RWPE2 (cell line): ENCODE data around the gene LIN7A.

Experiments used
- ATAC-seq: fragments of 200-7000 bp; cut with Tn5 transposase; 3 replicates; pipeline ENCODE4 v1.9.1; 2021; ENCODE audit warnings: low read depth
- DNase-seq: peaks from one replicate; pipeline ENCODE4 v3.0.0-alpha.2; 2020; ENCODE audit warnings: low spot score
- H3K27ac ChIP-seq: fragments of 450-650 bp; 2 replicates; pipeline ENCODE4 v1.5.1; 2017; ENCODE audit warnings: mild to moderate bottlenecking; ENCODE audit not compliant: poor library complexity, severe bottlenecking
- H3K27me3 ChIP-seq: fragments of 250-450 bp; sonication (Bioruptor Pico); 2 replicates; pipeline ENCODE4 v1.5.1; 2021; ENCODE audit warnings: mild to moderate bottlenecking, moderate library complexity; ENCODE audit not compliant: insufficient read depth, poor library complexity, severe bottlenecking
- H3K36me3 ChIP-seq: fragments of 250-450 bp; sonication (Bioruptor Pico); 2 replicates; pipeline ENCODE4 v1.5.1; 2020; ENCODE audit warnings: low read depth, mild to moderate bottlenecking, moderate library complexity
- H3K4me1 ChIP-seq: fragments of 250-450 bp; sonication (Bioruptor Pico); 2 replicates; pipeline ENCODE4 v1.5.1; 2021; ENCODE audit warnings: mild to moderate bottlenecking, moderate library complexity; ENCODE audit not compliant: insufficient read depth, poor library complexity, severe bottlenecking
- H3K4me3 ChIP-seq: fragments of 250-450 bp; sonication (Bioruptor Pico); 2 replicates; pipeline ENCODE4 v1.5.1; 2021; ENCODE audit warnings: mild to moderate bottlenecking, moderate library complexity; ENCODE audit not compliant: severe bottlenecking
- H3K9me3 ChIP-seq: fragments of 250-450 bp; sonication (Bioruptor Pico); 2 replicates; pipeline ENCODE4 v1.5.1; 2021; ENCODE audit warnings: mild to moderate bottlenecking, moderate library complexity; ENCODE audit not compliant: severe bottlenecking
- TF ChIP-seq, protein P1 (sequence below): fragments of 450-650 bp; IDR thresholded peaks from one replicate; pipeline ENCODE4 v1.5.1; 2017; ENCODE audit warnings: mild to moderate bottlenecking, moderate library complexity; ENCODE audit not compliant: poor library complexity, severe bottlenecking

Gene LIN7A

DNA sequence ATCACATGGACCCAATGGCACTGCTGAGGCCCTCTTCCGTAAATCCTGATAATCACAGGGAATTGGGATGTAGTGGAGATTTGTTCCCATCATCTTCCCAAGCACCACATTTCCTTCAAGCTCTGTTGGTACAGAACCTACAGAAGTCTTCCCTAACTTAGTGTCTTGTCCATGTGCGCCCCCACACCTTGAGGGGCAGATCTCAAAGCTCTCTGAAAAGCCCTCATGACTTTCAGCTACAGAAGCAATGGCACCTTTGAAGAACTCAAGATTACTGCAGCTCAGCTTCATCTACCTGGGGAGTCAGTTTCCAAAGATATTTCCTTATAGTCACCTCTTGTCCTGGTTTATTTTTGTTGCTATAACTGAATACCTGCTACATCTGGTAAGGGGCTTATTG, 166.8 kb downstream of the LIN7A start:
- H3K9me3 ChIP-seq: no peaks in the 10 kb centered on the region
- TF ChIP-seq, protein P1, sequence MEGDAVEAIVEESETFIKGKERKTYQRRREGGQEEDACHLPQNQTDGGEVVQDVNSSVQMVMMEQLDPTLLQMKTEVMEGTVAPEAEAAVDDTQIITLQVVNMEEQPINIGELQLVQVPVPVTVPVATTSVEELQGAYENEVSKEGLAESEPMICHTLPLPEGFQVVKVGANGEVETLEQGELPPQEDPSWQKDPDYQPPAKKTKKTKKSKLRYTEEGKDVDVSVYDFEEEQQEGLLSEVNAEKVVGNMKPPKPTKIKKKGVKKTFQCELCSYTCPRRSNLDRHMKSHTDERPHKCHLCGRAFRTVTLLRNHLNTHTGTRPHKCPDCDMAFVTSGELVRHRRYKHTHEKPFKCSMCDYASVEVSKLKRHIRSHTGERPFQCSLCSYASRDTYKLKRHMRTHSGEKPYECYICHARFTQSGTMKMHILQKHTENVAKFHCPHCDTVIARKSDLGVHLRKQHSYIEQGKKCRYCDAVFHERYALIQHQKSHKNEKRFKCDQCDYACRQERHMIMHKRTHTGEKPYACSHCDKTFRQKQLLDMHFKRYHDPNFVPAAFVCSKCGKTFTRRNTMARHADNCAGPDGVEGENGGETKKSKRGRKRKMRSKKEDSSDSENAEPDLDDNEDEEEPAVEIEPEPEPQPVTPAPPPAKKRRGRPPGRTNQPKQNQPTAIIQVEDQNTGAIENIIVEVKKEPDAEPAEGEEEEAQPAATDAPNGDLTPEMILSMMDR: no peak
- no peaks in the 10 kb centered on the region for H3K4me1 ChIP-seq
- H3K27ac ChIP-seq: no peak overlapping the region
- ATAC-seq (no peak), DNase-seq (no peak)
- no peak overlapping the region for H3K4me3 ChIP-seq
- H3K36me3 ChIP-seq: no peaks in the 10 kb centered on the region
- no peaks in the 10 kb centered on the region for H3K27me3 ChIP-seq

GRCh38 chr12:80769553-80770140, 168.1 kb downstream of the LIN7A start:
- ATAC-seq (no peak), DNase-seq (no peak)
- no peaks in the 10 kb centered on the region for H3K9me3 ChIP-seq
- H3K4me3 ChIP-seq: no peak overlapping the region
- H3K27ac ChIP-seq: no peak overlapping the region
- no peaks in the 10 kb centered on the region for H3K36me3 ChIP-seq
- no peaks in the 10 kb centered on the region for H3K4me1 ChIP-seq
- TF ChIP-seq, protein P1: no peak
- no peaks in the 10 kb centered on the region for H3K27me3 ChIP-seq

DNA sequence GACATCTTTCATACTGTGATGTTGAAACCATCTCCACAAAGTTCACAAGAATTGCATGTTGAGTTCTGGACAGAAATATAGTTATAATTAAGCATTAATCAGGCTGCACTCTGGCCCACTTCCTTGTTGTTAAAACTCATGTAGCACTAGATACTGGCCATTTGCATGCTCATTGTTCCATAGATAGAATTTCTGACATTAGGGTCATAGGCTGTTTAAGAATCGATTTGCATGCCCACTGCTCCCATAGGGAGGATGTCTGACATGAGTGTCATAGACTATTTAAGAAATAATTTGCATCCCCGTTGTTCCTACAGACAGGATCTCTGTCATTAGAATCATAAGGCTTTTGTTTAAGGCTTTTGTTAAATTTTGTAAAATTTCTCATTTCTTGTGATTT, 170.8 kb downstream of the LIN7A start:
- TF ChIP-seq, protein P1: no peak
- no peak for DNase-seq
- H3K9me3 ChIP-seq: no peaks in the 10 kb centered on the region
- H3K36me3 ChIP-seq: no peaks in the 10 kb centered on the region
- no peaks in the 10 kb centered on the region for H3K27me3 ChIP-seq
- no peaks in the 10 kb centered on the region for H3K4me1 ChIP-seq
- ATAC-seq: no peak
- H3K4me3 ChIP-seq: no peak overlapping the region
- H3K27ac ChIP-seq: no peak overlapping the region

- ATAC-seq: no peak
- H3K27ac ChIP-seq: no peak overlapping the region
- DNase-seq: no peak
- no peak overlapping the region for H3K4me3 ChIP-seq
- no peaks in the 10 kb centered on the region for H3K9me3 ChIP-seq
- no peaks in the 10 kb centered on the region for H3K27me3 ChIP-seq
- no peaks in the 10 kb centered on the region for H3K4me1 ChIP-seq
- TF ChIP-seq, protein P1: no peak
- H3K36me3 ChIP-seq: no peaks in the 10 kb centered on the region
These were observed 171.5 kb downstream of the LIN7A start for GRCh38 chr12:80766210-80766609.

DNA sequence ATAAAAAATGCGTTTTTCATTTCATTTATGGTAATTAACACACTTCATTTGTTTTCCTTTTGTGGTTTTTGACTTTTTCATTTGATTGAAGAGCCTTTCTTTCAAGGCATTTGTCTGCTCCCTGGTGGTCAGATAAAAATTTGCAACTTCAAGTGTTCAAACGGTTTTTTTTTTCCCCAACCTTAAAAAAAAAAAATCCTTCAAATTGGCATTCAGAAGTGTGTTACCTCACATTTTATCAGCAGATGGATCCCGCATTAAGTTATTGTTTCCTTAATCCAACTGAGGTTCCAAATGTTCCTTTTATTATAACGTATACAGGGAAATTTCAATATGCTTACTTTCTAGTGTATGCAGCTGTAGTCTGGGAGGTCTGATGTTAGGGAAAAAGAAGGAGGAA, 173.9 kb downstream of the LIN7A start:
- ATAC-seq (no peak), DNase-seq (no peak)
- no peaks in the 10 kb centered on the region for H3K36me3 ChIP-seq
- TF ChIP-seq, protein P1: peak; percentile 80
- no peaks in the 10 kb centered on the region for H3K9me3 ChIP-seq
- H3K27ac ChIP-seq: no peak overlapping the region
- H3K4me1 ChIP-seq: no peaks in the 10 kb centered on the region
- no peak overlapping the region for H3K4me3 ChIP-seq
- H3K27me3 ChIP-seq: no peaks in the 10 kb centered on the region
